ENCODE data around the gene SLC2A9.

GRCh38 chr4:9949573-9949972 is 71.7 kb downstream of the SLC2A9 start:
- no peak for TF ChIP-seq GATA2 (IDR thresholded peaks at IDR 0.05; ENCODE audit: low read depth, low read length)
- TF ChIP-seq GATA3 (IDR thresholded peaks at IDR 0.05; ENCODE audit: low read depth, low read length) = no peak

All from SH-SY5Y (cell line).